ENCODE data around the gene MPDZ.

DNA sequence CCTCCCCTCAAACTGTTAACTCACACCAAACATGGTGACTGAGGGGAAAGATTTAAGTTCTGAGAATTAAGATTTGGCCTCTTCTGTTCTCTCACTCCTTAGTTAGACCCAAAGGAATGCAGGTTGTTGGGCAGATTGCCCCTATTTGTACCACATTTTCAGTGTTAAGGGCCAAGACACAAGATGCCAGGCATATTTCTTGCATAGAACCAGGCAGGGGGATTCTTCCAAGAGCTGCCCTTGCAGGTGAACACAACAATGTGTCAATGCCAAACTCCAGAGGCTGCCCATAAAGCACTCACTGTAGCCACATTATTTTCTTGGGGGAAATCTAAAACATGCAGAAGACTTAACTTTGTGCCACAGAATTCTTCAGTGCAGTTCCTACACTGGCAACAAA is 14.7 kb downstream of the MPDZ start:
- TF ChIP-seq, protein P1, sequence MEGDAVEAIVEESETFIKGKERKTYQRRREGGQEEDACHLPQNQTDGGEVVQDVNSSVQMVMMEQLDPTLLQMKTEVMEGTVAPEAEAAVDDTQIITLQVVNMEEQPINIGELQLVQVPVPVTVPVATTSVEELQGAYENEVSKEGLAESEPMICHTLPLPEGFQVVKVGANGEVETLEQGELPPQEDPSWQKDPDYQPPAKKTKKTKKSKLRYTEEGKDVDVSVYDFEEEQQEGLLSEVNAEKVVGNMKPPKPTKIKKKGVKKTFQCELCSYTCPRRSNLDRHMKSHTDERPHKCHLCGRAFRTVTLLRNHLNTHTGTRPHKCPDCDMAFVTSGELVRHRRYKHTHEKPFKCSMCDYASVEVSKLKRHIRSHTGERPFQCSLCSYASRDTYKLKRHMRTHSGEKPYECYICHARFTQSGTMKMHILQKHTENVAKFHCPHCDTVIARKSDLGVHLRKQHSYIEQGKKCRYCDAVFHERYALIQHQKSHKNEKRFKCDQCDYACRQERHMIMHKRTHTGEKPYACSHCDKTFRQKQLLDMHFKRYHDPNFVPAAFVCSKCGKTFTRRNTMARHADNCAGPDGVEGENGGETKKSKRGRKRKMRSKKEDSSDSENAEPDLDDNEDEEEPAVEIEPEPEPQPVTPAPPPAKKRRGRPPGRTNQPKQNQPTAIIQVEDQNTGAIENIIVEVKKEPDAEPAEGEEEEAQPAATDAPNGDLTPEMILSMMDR (IDR thresholded peaks at IDR 0.05) = no peak
- no peak for TF ChIP-seq POLR2A (IDR thresholded peaks at IDR 0.05)
